GM23338 (cell line): ENCODE data around the gene OPRPN. TPM values are rescaled to one million over a fixed set of nuclear protein-coding genes. Genes with fewer than 3 reads are reported as not detected.

Experiments
- ATAC-seq: fragments of 200-7000 bp; cut with Tn5 transposase; 3 replicates; pipeline ENCODE4 v1.9.1; 2020
- DNase-seq: peaks from one replicate; pipeline ENCODE4 v3.0.0-alpha.2; 2015; ENCODE audit warnings: low spot score
- H2AFZ ChIP-seq: fragments of 200-600 bp; sonication (generic); 2 replicates; pipeline ENCODE4 v1.8.0; 2016; ENCODE audit warnings: antibody characterized with exemption, mild to moderate bottlenecking, moderate library complexity
- H3F3A ChIP-seq: fragments of 200-600 bp; sonication (generic); replicated peaks from 2 replicates; pipeline ENCODE4 v1.8.0; 2017; ENCODE audit warnings: antibody characterized with exemption, mixed run types, low read depth
- H3K27ac ChIP-seq: fragments of 200-600 bp; sonication (generic); 2 replicates; pipeline ENCODE4 v1.6.1; 2016; ENCODE audit warnings: low read depth
- H3K27me3 ChIP-seq: fragments of 200-600 bp; sonication (generic); 2 replicates; pipeline ENCODE4 v1.8.0; 2016; ENCODE audit warnings: mild to moderate bottlenecking, mixed run types, moderate library complexity; ENCODE audit not compliant: insufficient read depth
- H3K36me3 ChIP-seq: fragments of 200-600 bp; sonication (generic); 2 replicates; pipeline ENCODE4 v1.8.0; 2016; ENCODE audit warnings: mild to moderate bottlenecking; ENCODE audit not compliant: insufficient read depth
- H3K4me1 ChIP-seq: fragments of 200-600 bp; sonication (generic); 2 replicates; pipeline ENCODE4 v1.8.0; 2016; ENCODE audit warnings: mild to moderate bottlenecking, moderate library complexity; ENCODE audit not compliant: insufficient read depth
- H3K4me2 ChIP-seq: fragments of 200-600 bp; sonication (generic); 2 replicates; pipeline ENCODE4 v1.7.1; 2017; ENCODE audit warnings: mixed run types
- H3K4me3 ChIP-seq: fragments of 200-600 bp; sonication (generic); 2 replicates; pipeline ENCODE4 v1.6.1; 2016; ENCODE audit warnings: mixed run types
- H3K79me2 ChIP-seq: fragments of 200-600 bp; sonication (generic); replicated peaks from 2 replicates; pipeline ENCODE4 v1.8.0; 2017; ENCODE audit warnings: mild to moderate bottlenecking; ENCODE audit not compliant: insufficient read depth
- H3K9me2 ChIP-seq: fragments of 200-600 bp; sonication (generic); 2 replicates; pipeline ENCODE4 v1.8.0; 2017; ENCODE audit not compliant: insufficient read depth
- H4K20me1 ChIP-seq: fragments of 200-600 bp; sonication (generic); replicated peaks from 2 replicates; pipeline ENCODE4 v1.8.0; 2017; ENCODE audit warnings: mild to moderate bottlenecking; ENCODE audit not compliant: insufficient read depth
- H3K27ac Mint-ChIP-seq: 2 replicates; pipeline ENCODE4 v1.8.0; 2020; ENCODE audit warnings: inconsistent platforms, mild to moderate bottlenecking, moderate library complexity, mixed read lengths
- H3K27me3 Mint-ChIP-seq: 3 replicates; pipeline ENCODE4 v1.8.0; 2022; ENCODE audit warnings: low read depth, mild to moderate bottlenecking, moderate library complexity, mixed read lengths, inconsistent platforms; ENCODE audit not compliant: insufficient read depth, poor library complexity
- H3K36me3 Mint-ChIP-seq: 3 replicates; pipeline ENCODE4 v1.8.0; 2021; ENCODE audit warnings: low read depth, mild to moderate bottlenecking, inconsistent platforms, moderate library complexity, mixed read lengths
- H3K4me1 Mint-ChIP-seq: 3 replicates; pipeline ENCODE4 v1.8.0; 2020; ENCODE audit warnings: mild to moderate bottlenecking, inconsistent platforms, mixed read lengths
- H3K4me3 Mint-ChIP-seq: 3 replicates; pipeline ENCODE4 v1.8.0; 2021; ENCODE audit warnings: moderate library complexity, mild to moderate bottlenecking, inconsistent platforms, mixed read lengths
- H3K9me3 Mint-ChIP-seq: 3 replicates; pipeline ENCODE4 v1.8.0; 2020; ENCODE audit warnings: moderate library complexity, mild to moderate bottlenecking, inconsistent platforms, mixed read lengths
- CREB1 ChIP-seq: fragments of 250-450 bp; sonication (Bioruptor Pico); IDR thresholded peaks from 2 replicates; pipeline ENCODE4 v1.5.0; 2020; ENCODE audit warnings: low read depth, mild to moderate bottlenecking, moderate library complexity
- EZH2 ChIP-seq: fragments of 200-600 bp; sonication (generic); IDR thresholded peaks from one replicate; pipeline ENCODE4 v1.8.0; 2017; ENCODE audit warnings: antibody characterized with exemption, mild to moderate bottlenecking, low read depth; ENCODE audit not compliant: unreplicated experiment
- EZH2phosphoT487 ChIP-seq: fragments of 200-600 bp; sonication (generic); IDR thresholded peaks from one replicate; pipeline ENCODE4 v1.8.1; 2018; ENCODE audit warnings: antibody characterized with exemption; ENCODE audit not compliant: unreplicated experiment
- JUNB ChIP-seq: IDR thresholded peaks from one replicate; pipeline ENCODE4 v1.6.1; 2016; ENCODE audit warnings: antibody characterized with exemption; ENCODE audit not compliant: unreplicated experiment
- NANOG ChIP-seq: IDR thresholded peaks from 2 replicates; pipeline ENCODE4 v1.6.1; 2016; ENCODE audit warnings: antibody characterized with exemption, borderline replicate concordance
- POLR2AphosphoS5 ChIP-seq: IDR thresholded peaks from 2 replicates; pipeline ENCODE4 v1.6.1; 2016; ENCODE audit warnings: antibody characterized with exemption, low read depth
- STAT1 ChIP-seq: IDR thresholded peaks from one replicate; pipeline ENCODE4 v1.6.1; 2016; ENCODE audit warnings: antibody characterized with exemption; ENCODE audit not compliant: unreplicated experiment
- ZNF114 ChIP-seq: fragments of 250-450 bp; sonication (Bioruptor Pico); IDR thresholded peaks from 2 replicates; pipeline ENCODE4 v1.5.0; 2020; ENCODE audit warnings: mild to moderate bottlenecking, moderate library complexity
- ZNF331 ChIP-seq: fragments of 250-450 bp; sonication (Bioruptor Pico); IDR thresholded peaks from 2 replicates; pipeline ENCODE4 v1.5.0; 2020; ENCODE audit warnings: low read depth, mild to moderate bottlenecking, moderate library complexity
- long read RNA-seq: library from polyadenylated mRNA; unstranded; transcript quantifications from one replicate; pipeline ENCODE4 v2.0.0, GENCODE V29; 2020; ENCODE audit not compliant: unreplicated experiment
- polyA plus RNA-seq: library from polyadenylated mRNA; unstranded; fragments of >200 nt; fragmentation: Nextera tagmentation; extraction: Ambion mirVana; gene quantifications from 2 replicates; pipeline ENCODE4 v1.2.1, GENCODE V29; 2016
- total RNA-seq: library from RNA; depleted of rRNA; stranded (reverse); fragments of >200 nt; shearing (Covaris generic); gene quantifications from 2 replicates; pipeline ENCODE4 v1.2.3, GENCODE V29; 2014; rRNA removed
- TF ChIP-seq, protein P1 (sequence below): IDR thresholded peaks from one replicate; pipeline ENCODE4 v1.6.1; 2018; ENCODE audit warnings: antibody characterized with exemption; ENCODE audit not compliant: unreplicated experiment
- TF ChIP-seq, protein P2 (sequence below): fragments of 250-450 bp; sonication (Bioruptor Pico); IDR thresholded peaks from 2 replicates; pipeline ENCODE4 v1.5.0; 2020; ENCODE audit warnings: mild to moderate bottlenecking, moderate library complexity
- TF ChIP-seq, protein P3 (sequence below): IDR thresholded peaks from 2 replicates; pipeline ENCODE4 v1.6.1; 2016; ENCODE audit warnings: antibody characterized with exemption
- TF ChIP-seq, protein P4 (sequence below), 2 experiments: fragments of 200-600 bp in 1 of 2; sonication (generic) in 1 of 2; conservative IDR thresholded peaks; 2 replicates each; pipeline versions ENCODE4 v1.5.1 to v1.6.1; 2016 to 2017; ENCODE audit warnings: antibody characterized with exemption in 2 of 2, low read depth in 2 of 2, mild to moderate bottlenecking in 2 of 2, moderate library complexity in 1 of 2

Gene OPRPN
- total RNA-seq, result not detected in 2 replicates
- polyA plus RNA-seq, result not detected in 2 replicates
- long read RNA-seq, result 0 reads

GRCh38 chr4:70397580-70397979, at the start of gene OPRPN:
TSS of gene OPRPN (plus strand) at chr4:70397940. CDS start at chr4:70399286, 1,346 bp downstream.
- TF ChIP-seq, protein P1, sequence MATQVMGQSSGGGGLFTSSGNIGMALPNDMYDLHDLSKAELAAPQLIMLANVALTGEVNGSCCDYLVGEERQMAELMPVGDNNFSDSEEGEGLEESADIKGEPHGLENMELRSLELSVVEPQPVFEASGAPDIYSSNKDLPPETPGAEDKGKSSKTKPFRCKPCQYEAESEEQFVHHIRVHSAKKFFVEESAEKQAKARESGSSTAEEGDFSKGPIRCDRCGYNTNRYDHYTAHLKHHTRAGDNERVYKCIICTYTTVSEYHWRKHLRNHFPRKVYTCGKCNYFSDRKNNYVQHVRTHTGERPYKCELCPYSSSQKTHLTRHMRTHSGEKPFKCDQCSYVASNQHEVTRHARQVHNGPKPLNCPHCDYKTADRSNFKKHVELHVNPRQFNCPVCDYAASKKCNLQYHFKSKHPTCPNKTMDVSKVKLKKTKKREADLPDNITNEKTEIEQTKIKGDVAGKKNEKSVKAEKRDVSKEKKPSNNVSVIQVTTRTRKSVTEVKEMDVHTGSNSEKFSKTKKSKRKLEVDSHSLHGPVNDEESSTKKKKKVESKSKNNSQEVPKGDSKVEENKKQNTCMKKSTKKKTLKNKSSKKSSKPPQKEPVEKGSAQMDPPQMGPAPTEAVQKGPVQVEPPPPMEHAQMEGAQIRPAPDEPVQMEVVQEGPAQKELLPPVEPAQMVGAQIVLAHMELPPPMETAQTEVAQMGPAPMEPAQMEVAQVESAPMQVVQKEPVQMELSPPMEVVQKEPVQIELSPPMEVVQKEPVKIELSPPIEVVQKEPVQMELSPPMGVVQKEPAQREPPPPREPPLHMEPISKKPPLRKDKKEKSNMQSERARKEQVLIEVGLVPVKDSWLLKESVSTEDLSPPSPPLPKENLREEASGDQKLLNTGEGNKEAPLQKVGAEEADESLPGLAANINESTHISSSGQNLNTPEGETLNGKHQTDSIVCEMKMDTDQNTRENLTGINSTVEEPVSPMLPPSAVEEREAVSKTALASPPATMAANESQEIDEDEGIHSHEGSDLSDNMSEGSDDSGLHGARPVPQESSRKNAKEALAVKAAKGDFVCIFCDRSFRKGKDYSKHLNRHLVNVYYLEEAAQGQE, result no peak
- TF ChIP-seq ZNF331 (no peak), POLR2AphosphoS5 (no peak), STAT1 (no peak), EZH2phosphoT487 (no peak), JUNB (no peak), CREB1 (CRISPR knock-in tag) (no peak), ZNF114 (no peak), EZH2 (no peak), NANOG (no peak)
- TF ChIP-seq, protein P2, sequence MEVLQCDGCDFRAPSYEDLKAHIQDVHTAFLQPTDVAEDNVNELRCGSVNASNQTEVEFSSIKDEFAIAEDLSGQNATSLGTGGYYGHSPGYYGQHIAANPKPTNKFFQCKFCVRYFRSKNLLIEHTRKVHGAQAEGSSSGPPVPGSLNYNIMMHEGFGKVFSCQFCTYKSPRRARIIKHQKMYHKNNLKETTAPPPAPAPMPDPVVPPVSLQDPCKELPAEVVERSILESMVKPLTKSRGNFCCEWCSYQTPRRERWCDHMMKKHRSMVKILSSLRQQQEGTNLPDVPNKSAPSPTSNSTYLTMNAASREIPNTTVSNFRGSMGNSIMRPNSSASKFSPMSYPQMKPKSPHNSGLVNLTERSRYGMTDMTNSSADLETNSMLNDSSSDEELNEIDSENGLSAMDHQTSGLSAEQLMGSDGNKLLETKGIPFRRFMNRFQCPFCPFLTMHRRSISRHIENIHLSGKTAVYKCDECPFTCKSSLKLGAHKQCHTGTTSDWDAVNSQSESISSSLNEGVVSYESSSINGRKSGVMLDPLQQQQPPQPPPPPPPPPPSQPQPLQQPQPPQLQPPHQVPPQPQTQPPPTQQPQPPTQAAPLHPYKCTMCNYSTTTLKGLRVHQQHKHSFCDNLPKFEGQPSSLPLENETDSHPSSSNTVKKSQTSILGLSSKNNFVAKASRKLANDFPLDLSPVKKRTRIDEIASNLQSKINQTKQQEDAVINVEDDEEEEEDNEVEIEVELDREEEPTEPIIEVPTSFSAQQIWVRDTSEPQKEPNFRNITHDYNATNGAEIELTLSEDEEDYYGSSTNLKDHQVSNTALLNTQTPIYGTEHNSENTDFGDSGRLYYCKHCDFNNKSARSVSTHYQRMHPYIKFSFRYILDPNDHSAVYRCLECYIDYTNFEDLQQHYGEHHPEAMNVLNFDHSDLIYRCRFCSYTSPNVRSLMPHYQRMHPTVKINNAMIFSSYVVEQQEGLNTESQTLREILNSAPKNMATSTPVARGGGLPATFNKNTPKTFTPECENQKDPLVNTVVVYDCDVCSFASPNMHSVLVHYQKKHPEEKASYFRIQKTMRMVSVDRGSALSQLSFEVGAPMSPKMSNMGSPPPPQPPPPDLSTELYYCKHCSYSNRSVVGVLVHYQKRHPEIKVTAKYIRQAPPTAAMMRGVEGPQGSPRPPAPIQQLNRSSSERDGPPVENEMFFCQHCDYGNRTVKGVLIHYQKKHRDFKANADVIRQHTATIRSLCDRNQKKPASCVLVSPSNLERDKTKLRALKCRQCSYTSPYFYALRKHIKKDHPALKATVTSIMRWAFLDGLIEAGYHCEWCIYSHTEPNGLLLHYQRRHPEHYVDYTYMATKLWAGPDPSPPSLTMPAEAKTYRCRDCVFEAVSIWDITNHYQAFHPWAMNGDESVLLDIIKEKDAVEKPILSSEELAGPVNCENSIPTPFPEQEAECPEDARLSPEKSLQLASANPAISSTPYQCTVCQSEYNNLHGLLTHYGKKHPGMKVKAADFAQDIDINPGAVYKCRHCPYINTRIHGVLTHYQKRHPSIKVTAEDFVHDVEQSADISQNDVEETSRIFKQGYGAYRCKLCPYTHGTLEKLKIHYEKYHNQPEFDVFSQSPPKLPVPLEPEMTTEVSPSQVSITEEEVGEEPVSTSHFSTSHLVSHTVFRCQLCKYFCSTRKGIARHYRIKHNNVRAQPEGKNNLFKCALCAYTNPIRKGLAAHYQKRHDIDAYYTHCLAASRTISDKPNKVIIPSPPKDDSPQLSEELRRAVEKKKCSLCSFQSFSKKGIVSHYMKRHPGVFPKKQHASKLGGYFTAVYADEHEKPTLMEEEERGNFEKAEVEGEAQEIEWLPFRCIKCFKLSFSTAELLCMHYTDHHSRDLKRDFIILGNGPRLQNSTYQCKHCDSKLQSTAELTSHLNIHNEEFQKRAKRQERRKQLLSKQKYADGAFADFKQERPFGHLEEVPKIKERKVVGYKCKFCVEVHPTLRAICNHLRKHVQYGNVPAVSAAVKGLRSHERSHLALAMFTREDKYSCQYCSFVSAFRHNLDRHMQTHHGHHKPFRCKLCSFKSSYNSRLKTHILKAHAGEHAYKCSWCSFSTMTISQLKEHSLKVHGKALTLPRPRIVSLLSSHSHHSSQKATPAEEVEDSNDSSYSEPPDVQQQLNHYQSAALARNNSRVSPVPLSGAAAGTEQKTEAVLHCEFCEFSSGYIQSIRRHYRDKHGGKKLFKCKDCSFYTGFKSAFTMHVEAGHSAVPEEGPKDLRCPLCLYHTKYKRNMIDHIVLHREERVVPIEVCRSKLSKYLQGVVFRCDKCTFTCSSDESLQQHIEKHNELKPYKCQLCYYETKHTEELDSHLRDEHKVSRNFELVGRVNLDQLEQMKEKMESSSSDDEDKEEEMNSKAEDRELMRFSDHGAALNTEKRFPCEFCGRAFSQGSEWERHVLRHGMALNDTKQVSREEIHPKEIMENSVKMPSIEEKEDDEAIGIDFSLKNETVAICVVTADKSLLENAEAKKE (CRISPR knock-in tag), result no peak
- TF ChIP-seq, protein P3, sequence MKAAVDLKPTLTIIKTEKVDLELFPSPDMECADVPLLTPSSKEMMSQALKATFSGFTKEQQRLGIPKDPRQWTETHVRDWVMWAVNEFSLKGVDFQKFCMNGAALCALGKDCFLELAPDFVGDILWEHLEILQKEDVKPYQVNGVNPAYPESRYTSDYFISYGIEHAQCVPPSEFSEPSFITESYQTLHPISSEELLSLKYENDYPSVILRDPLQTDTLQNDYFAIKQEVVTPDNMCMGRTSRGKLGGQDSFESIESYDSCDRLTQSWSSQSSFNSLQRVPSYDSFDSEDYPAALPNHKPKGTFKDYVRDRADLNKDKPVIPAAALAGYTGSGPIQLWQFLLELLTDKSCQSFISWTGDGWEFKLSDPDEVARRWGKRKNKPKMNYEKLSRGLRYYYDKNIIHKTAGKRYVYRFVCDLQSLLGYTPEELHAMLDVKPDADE, result no peak
- TF ChIP-seq, protein P4, sequence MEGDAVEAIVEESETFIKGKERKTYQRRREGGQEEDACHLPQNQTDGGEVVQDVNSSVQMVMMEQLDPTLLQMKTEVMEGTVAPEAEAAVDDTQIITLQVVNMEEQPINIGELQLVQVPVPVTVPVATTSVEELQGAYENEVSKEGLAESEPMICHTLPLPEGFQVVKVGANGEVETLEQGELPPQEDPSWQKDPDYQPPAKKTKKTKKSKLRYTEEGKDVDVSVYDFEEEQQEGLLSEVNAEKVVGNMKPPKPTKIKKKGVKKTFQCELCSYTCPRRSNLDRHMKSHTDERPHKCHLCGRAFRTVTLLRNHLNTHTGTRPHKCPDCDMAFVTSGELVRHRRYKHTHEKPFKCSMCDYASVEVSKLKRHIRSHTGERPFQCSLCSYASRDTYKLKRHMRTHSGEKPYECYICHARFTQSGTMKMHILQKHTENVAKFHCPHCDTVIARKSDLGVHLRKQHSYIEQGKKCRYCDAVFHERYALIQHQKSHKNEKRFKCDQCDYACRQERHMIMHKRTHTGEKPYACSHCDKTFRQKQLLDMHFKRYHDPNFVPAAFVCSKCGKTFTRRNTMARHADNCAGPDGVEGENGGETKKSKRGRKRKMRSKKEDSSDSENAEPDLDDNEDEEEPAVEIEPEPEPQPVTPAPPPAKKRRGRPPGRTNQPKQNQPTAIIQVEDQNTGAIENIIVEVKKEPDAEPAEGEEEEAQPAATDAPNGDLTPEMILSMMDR (conservative IDR thresholded peaks at IDR 0.05; ENCODE audit: low read depth in 2 of 2), result no peak
- H3K4me2 ChIP-seq, result no peak within 1 kb of the TSS
- H3K27me3 ChIP-seq, result no peaks in the 10 kb centered on the region
- DNase-seq (no peak), ATAC-seq (no peak)
- H3K27me3 Mint-ChIP-seq, result no peaks in the 10 kb centered on the region
- no peak within 1 kb of the TSS for H3K4me3 Mint-ChIP-seq
- H3F3A ChIP-seq, result no peaks in the 10 kb centered on the region
- peak within 1 kb of the TSS; percentile 35; the same call in 1 of the 2 replicates for H3K27ac Mint-ChIP-seq
- no peak within 1 kb of the TSS for H3K27ac ChIP-seq
- H3K9me2 ChIP-seq, result no peaks in the 10 kb centered on the region
- no peak within 1 kb of the TSS for H3K4me3 ChIP-seq
- H3K36me3 Mint-ChIP-seq, result no peaks in the 10 kb centered on the region
- no peaks in the 10 kb centered on the region for H3K4me1 ChIP-seq
- no peaks in the 10 kb centered on the region for H3K4me1 Mint-ChIP-seq
- no peaks in the 10 kb centered on the region for H3K36me3 ChIP-seq
- H3K9me3 Mint-ChIP-seq, result no peaks in the 10 kb centered on the region
- no peaks in the 10 kb centered on the region for H3K79me2 ChIP-seq
- H2AFZ ChIP-seq, result no peak within 1 kb of the TSS
- no peaks in the 10 kb centered on the region for H4K20me1 ChIP-seq
